Peyer's patch (tissue), 4 donors: Measurements from ENCODE around the gene TANC2. TPM values are rescaled to one million over a fixed set of nuclear protein-coding genes. Genes with fewer than 3 reads are reported as not detected.

Source experiments
- DNase-seq, 3 donors: peaks; one replicate each; pipeline ENCODE4 v3.0.0-alpha.2; 2017 to 2019
- H3K27ac ChIP-seq, 4 donors: fragments of 200-600 bp; sonication (generic); one replicate each; pipeline ENCODE4 v1.5.1; 2016 to 2019
- H3K27me3 ChIP-seq, 2 donors: fragments of 200-600 bp; sonication (generic); one replicate each; pipeline ENCODE4 v1.5.1; 2019
- H3K36me3 ChIP-seq, 3 donors: fragments of 200-600 bp; sonication (generic); one replicate each; pipeline ENCODE4 v1.5.1; 2016 to 2019
- H3K4me1 ChIP-seq, 4 donors: fragments of 200-600 bp; sonication (generic); one replicate each; pipeline ENCODE4 v1.5.1; 2016 to 2019
- H3K4me3 ChIP-seq, 4 donors: fragments of 200-600 bp; sonication (generic); 1 replicate in 3 of 4; 2 replicates in 1 of 4; pipeline ENCODE4 v1.5.1; 2016 to 2019; ENCODE audit warnings: mild to moderate bottlenecking in 1 of 4
- H3K9me3 ChIP-seq, 4 donors: fragments of 200-600 bp; sonication (generic); one replicate each; pipeline ENCODE4 v1.5.1; 2016 to 2019; ENCODE audit warnings: mild to moderate bottlenecking in 1 of 4
- CTCF ChIP-seq, 6 experiments: fragments of 450-650 bp in 4 of 6; fragments of 200-600 bp in 2 of 6; sonication (generic) in 1 of 6; IDR thresholded peaks; one replicate each; pipeline ENCODE4 v1.5.1; 2017 to 2019; ENCODE audit warnings: antibody characterized with exemption in 6 of 6, mild to moderate bottlenecking in 3 of 6, moderate library complexity in 1 of 6
- POLR2A ChIP-seq, 2 donors: fragments of 450-650 bp; IDR thresholded peaks; one replicate each; pipeline ENCODE4 v1.5.1; 2017; ENCODE audit warnings: antibody characterized with exemption in 2 of 2, mild to moderate bottlenecking in 2 of 2, moderate library complexity in 2 of 2
- small RNA-seq, 2 donors: library from RNA; depleted of rRNA; stranded (forward); fragments of <200 nt; gene quantifications; one replicate each; pipeline ENCODE3, GENCODE V24; 2016
- total RNA-seq, 4 donors: library from RNA; depleted of rRNA; stranded (reverse); fragments of >200 nt; gene quantifications; one replicate each; pipeline ENCODE4 v1.1.0, GENCODE V29; 2016

TANC2 gene
- total RNA-seq, 4 donors from 2014 or later = 3.2 to 21.5 (median 7.8) TPM

DNA sequence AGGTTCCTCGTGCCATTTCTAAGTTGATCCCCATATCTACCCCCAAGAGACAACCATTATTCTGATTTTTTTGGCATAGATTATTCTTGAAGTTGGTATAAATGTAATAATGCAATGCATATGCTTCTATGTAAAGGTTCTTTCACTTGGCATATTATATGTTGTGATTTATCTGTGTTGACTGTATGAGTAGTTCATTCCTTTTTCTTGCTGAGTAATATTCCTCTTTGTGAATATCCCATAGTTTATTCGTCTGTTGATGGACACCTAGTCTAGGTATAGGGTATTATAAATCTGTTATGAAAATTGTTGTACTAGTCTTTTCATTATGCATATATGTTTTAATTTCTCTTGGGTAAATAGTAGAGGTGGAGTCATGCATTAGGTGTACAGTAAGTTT lies 36.6 kb downstream of the TANC2 start:
- Histone ChIP-seq H3K4me1 (no peaks in the 10 kb centered on the region), H3K36me3 (no peaks in the 10 kb centered on the region), H3K4me3 (no peak overlapping the region), H3K27me3 (no peaks in the 10 kb centered on the region), H3K27ac (no peak overlapping the region), H3K9me3 (no peaks in the 10 kb centered on the region)
- no peak for TF ChIP-seq POLR2A (IDR thresholded peaks at IDR 0.05)
- TF ChIP-seq CTCF (IDR thresholded peaks at IDR 0.05) = no peak
- DNase-seq = no peak

DNA sequence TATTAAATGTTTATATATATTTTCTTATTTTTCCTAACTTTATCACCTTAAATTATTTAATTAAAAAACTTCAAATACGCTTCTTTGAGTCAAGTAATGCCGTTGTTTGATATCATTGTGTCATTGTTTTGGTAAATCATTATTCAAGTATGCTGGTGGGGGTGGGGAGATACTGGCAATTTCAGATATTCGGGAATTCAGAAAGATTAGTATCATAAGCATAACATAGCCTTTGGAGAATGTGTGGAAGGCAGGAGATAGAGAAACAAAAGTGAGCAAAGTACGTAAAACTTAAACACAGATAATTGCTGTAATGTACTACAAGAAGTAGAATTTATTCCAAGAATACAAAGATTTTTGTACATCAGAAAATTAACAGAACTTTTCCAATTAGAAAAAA lies 49.8 kb downstream of the TANC2 start:
- DNase-seq = no peak
- H3K36me3 ChIP-seq = no peaks in the 10 kb centered on the region
- no peaks in the 10 kb centered on the region for H3K9me3 ChIP-seq
- no peak overlapping the region for H3K4me3 ChIP-seq
- H3K4me1 ChIP-seq = no peaks in the 10 kb centered on the region
- H3K27me3 ChIP-seq = no peaks in the 10 kb centered on the region
- TF ChIP-seq POLR2A (IDR thresholded peaks at IDR 0.05) = no peak
- no peak for TF ChIP-seq CTCF (IDR thresholded peaks at IDR 0.05)
- no peak overlapping the region for H3K27ac ChIP-seq

Small RNAs within 50 kb of the gene (small RNA-seq; reads per million reads assigned to genes)
- 0 reads per million in 2 donors for gene MIR633

Other genes starting within 250 kb of the TANC2 start
- not detected for gene MARCHF10, start 157.9 kb upstream of the TANC2 start, total RNA-seq